WTC11 (cell line): ENCODE data around the gene P4HB. TPM values are rescaled to one million over a fixed set of nuclear protein-coding genes. Genes with fewer than 3 reads are reported as not detected.

Experiments used
- ATAC-seq: fragments of 200-7000 bp; cut with Tn5 transposase; 2 replicates; pipeline ENCODE4 v1.10.0; 2021; ENCODE audit warnings: mild to moderate bottlenecking, moderate library complexity
- CTCF ChIA-PET: fragments of 300-600 bp; sonication (Branson Sonifier 250); formaldehyde crosslinking; loops from one replicate; lab custom pipeline; 2021; ENCODE audit warnings: antibody characterized with exemption; lab: Charles Lee
- POLR2A ChIA-PET: fragments of 350-600 bp; sonication (Branson Sonifier 250); formaldehyde crosslinking; loops from one replicate; lab custom pipeline; 2021; ENCODE audit warnings: antibody characterized with exemption; lab: Charles Lee
- DNase-seq: peaks from one replicate; pipeline ENCODE4 v3.0.0; 2021; ENCODE audit warnings: low spot score
- H3K27ac Mint-ChIP-seq: 2 replicates; pipeline ENCODE4 v1.8.0; 2021; ENCODE audit warnings: mixed read lengths
- H3K27me3 Mint-ChIP-seq: 2 replicates; pipeline ENCODE4 v1.8.0; 2021; ENCODE audit warnings: low read depth, mild to moderate bottlenecking, moderate library complexity, mixed read lengths
- H3K36me3 Mint-ChIP-seq: 2 replicates; pipeline ENCODE4 v1.8.0; 2021; ENCODE audit warnings: mixed read lengths
- H3K4me1 Mint-ChIP-seq: 2 replicates; pipeline ENCODE4 v1.8.0; 2022; ENCODE audit warnings: mixed read lengths
- H3K4me3 Mint-ChIP-seq: 2 replicates; pipeline ENCODE4 v1.8.0; 2021; ENCODE audit warnings: mild to moderate bottlenecking, moderate library complexity, mixed read lengths
- H3K9me3 Mint-ChIP-seq: 2 replicates; pipeline ENCODE4 v1.8.0; 2021; ENCODE audit warnings: mixed read lengths
- ATF1 ChIP-seq: sonication (generic); formaldehyde crosslinking; IDR thresholded peaks from 2 replicates; pipeline ENCODE4 v1.8.1; 2023; ENCODE audit warnings: mild to moderate bottlenecking, moderate library complexity, missing genetic modification reagents
- ATF6 ChIP-seq: sonication (generic); formaldehyde crosslinking; IDR thresholded peaks from 2 replicates; pipeline ENCODE4 v1.8.1; 2023; ENCODE audit warnings: mild to moderate bottlenecking, missing genetic modification reagents
- CREM ChIP-seq: sonication (generic); formaldehyde crosslinking; IDR thresholded peaks from 2 replicates; pipeline ENCODE4 v1.8.1; 2022; ENCODE audit warnings: mild to moderate bottlenecking, missing genetic modification reagents, moderate library complexity
- ESRRA ChIP-seq: sonication (generic); formaldehyde crosslinking; IDR thresholded peaks from 2 replicates; pipeline ENCODE4 v1.8.1; 2022; ENCODE audit warnings: mild to moderate bottlenecking, missing genetic modification reagents, borderline replicate concordance
- FOXP1 ChIP-seq: sonication (generic); formaldehyde crosslinking; IDR thresholded peaks from 2 replicates; pipeline ENCODE4 v1.8.0; 2022; ENCODE audit warnings: missing genetic modification reagents, mild to moderate bottlenecking, moderate library complexity, borderline replicate concordance
- GABPB1 ChIP-seq: sonication (generic); formaldehyde crosslinking; IDR thresholded peaks from 2 replicates; pipeline ENCODE4 v1.8.1; 2023; ENCODE audit warnings: mild to moderate bottlenecking, missing genetic modification reagents
- GTF2I ChIP-seq: fragments of 250-450 bp; sonication (Bioruptor Pico); conservative IDR thresholded peaks from 2 replicates; pipeline ENCODE4 v1.4.0; 2021; ENCODE audit warnings: mild to moderate bottlenecking
- KAT7 ChIP-seq: sonication (generic); formaldehyde crosslinking; IDR thresholded peaks from 2 replicates; pipeline ENCODE4 v1.8.1; 2023; ENCODE audit warnings: missing genetic modification reagents, mild to moderate bottlenecking, borderline replicate concordance
- MXD4 ChIP-seq: fragments of 250-450 bp; sonication (Bioruptor Pico); IDR thresholded peaks from 2 replicates; pipeline ENCODE4 v1.8.0; 2021; ENCODE audit warnings: mild to moderate bottlenecking, moderate library complexity, borderline replicate concordance
- NFYB ChIP-seq: sonication (generic); formaldehyde crosslinking; conservative IDR thresholded peaks from 2 replicates; pipeline ENCODE4 v1.8.0; 2022; ENCODE audit warnings: low read depth, missing genetic modification reagents
- NR2C2 ChIP-seq: sonication (generic); formaldehyde crosslinking; IDR thresholded peaks from 2 replicates; pipeline ENCODE4 v1.8.0; 2022; ENCODE audit warnings: mild to moderate bottlenecking, missing genetic modification reagents
- NR3C1 ChIP-seq: sonication (generic); formaldehyde crosslinking; conservative IDR thresholded peaks from 2 replicates; pipeline ENCODE4 v1.8.1; 2023; ENCODE audit warnings: low read depth, mild to moderate bottlenecking, missing genetic modification reagents
- PRDM15 ChIP-seq: sonication (generic); formaldehyde crosslinking; IDR thresholded peaks from 2 replicates; pipeline ENCODE4 v1.8.0; 2022; ENCODE audit warnings: missing genetic modification reagents
- PREB ChIP-seq: sonication (generic); formaldehyde crosslinking; IDR thresholded peaks from 2 replicates; pipeline ENCODE4 v1.8.1; 2022; ENCODE audit warnings: mild to moderate bottlenecking, missing genetic modification reagents, moderate library complexity, borderline replicate concordance
- SMAD3 ChIP-seq: sonication (generic); formaldehyde crosslinking; IDR thresholded peaks from 2 replicates; pipeline ENCODE4 v1.8.0; 2022; ENCODE audit warnings: missing genetic modification reagents, mild to moderate bottlenecking, borderline replicate concordance
- TCF7 ChIP-seq: sonication (generic); formaldehyde crosslinking; IDR thresholded peaks from 2 replicates; pipeline ENCODE4 v1.8.0; 2022; ENCODE audit warnings: mild to moderate bottlenecking, low read depth, missing genetic modification reagents, moderate library complexity
- ZNF219 ChIP-seq: sonication (generic); formaldehyde crosslinking; IDR thresholded peaks from 2 replicates; pipeline ENCODE4 v1.8.0; 2023; ENCODE audit warnings: missing genetic modification reagents, mild to moderate bottlenecking, borderline replicate concordance
- total RNA-seq: library from RNA; stranded (reverse); gene quantifications from 3 replicates; pipeline ENCODE4 v1.2.3, GENCODE V29; 2021
- TF ChIP-seq, protein P1 (sequence below): fragments of 250-450 bp; sonication (Bioruptor Pico); IDR thresholded peaks from 2 replicates; pipeline ENCODE4 v1.9.0; 2021; ENCODE audit warnings: mild to moderate bottlenecking, borderline replicate concordance
- TF ChIP-seq, protein P2 (sequence below): sonication (generic); formaldehyde crosslinking; IDR thresholded peaks from 2 replicates; pipeline ENCODE4 v1.8.1; 2023; ENCODE audit warnings: mild to moderate bottlenecking, missing genetic modification reagents
- TF ChIP-seq, protein P3 (sequence below): sonication (generic); formaldehyde crosslinking; IDR thresholded peaks from 2 replicates; pipeline ENCODE4 v1.8.1; 2022; ENCODE audit warnings: low read depth, missing genetic modification reagents, borderline replicate concordance

P4HB gene
- total RNA-seq, 1 experiment from 2014 or later = 380 TPM

DNA sequence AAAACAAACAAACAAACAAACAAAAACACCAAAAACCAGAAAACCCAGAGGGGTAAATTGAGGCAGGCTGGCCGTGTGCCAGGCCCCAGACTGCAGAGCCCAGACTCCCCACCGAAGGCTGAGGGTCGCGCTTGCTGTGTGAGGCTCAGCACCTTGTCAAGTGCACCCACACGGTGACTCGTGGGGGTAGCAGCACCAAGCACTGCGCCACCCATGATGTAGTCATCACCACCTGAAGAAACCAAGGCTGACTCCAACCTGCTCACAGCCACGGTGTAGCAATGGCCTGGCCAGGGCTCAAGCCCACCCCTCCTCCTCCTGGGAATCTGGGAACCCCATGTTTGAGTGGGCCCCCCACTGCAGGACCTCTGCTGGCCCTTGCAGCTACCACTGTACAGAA is 39.2 kb downstream of the P4HB start (continued):
- TF ChIP-seq, protein P1, sequence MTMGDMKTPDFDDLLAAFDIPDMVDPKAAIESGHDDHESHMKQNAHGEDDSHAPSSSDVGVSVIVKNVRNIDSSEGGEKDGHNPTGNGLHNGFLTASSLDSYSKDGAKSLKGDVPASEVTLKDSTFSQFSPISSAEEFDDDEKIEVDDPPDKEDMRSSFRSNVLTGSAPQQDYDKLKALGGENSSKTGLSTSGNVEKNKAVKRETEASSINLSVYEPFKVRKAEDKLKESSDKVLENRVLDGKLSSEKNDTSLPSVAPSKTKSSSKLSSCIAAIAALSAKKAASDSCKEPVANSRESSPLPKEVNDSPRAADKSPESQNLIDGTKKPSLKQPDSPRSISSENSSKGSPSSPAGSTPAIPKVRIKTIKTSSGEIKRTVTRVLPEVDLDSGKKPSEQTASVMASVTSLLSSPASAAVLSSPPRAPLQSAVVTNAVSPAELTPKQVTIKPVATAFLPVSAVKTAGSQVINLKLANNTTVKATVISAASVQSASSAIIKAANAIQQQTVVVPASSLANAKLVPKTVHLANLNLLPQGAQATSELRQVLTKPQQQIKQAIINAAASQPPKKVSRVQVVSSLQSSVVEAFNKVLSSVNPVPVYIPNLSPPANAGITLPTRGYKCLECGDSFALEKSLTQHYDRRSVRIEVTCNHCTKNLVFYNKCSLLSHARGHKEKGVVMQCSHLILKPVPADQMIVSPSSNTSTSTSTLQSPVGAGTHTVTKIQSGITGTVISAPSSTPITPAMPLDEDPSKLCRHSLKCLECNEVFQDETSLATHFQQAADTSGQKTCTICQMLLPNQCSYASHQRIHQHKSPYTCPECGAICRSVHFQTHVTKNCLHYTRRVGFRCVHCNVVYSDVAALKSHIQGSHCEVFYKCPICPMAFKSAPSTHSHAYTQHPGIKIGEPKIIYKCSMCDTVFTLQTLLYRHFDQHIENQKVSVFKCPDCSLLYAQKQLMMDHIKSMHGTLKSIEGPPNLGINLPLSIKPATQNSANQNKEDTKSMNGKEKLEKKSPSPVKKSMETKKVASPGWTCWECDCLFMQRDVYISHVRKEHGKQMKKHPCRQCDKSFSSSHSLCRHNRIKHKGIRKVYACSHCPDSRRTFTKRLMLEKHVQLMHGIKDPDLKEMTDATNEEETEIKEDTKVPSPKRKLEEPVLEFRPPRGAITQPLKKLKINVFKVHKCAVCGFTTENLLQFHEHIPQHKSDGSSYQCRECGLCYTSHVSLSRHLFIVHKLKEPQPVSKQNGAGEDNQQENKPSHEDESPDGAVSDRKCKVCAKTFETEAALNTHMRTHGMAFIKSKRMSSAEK (CRISPR knock-in tag) = no peak
- TF ChIP-seq MXD4 (CRISPR knock-in tag) (no peak), TCF7 (no peak), CREM (CRISPR knock-in tag) (no peak), GABPB1 (no peak), SMAD3 (CRISPR knock-in tag) (no peak), ESRRA (CRISPR knock-in tag) (no peak), KAT7 (CRISPR knock-in tag) (no peak)

GRCh38 chr17:81819708-81820107 is 40.6 kb downstream of the P4HB start:
- ATAC-seq (peak; percentile 22; the same call in 1 of the 2 replicates), DNase-seq (no peak)
- H3K4me3 Mint-ChIP-seq = no peak overlapping the region
- CTCF ChIA-PET = interaction anchor here (0.7 to 3.8 kb wide), 4 partner anchors 12 to 84 kb away, joined by 3 to 18 read pairs (median 3); no protein-coding TSS in a partner anchor
- no peaks in the 10 kb centered on the region for H3K36me3 Mint-ChIP-seq
- no peak for TF ChIP-seq PRDM15 (CRISPR knock-in tag)
- no peak for TF ChIP-seq NR3C1 (CRISPR knock-in tag)
- H3K4me1 Mint-ChIP-seq = no peaks in the 10 kb centered on the region
- POLR2A ChIA-PET = interaction anchor here (0.6 kb wide), 1 partner anchor 11 kb away, joined by 7 read pairs; no protein-coding TSS in a partner anchor
- no peaks in the 10 kb centered on the region for H3K27me3 Mint-ChIP-seq
- no peaks in the 10 kb centered on the region for H3K9me3 Mint-ChIP-seq
- no peak overlapping the region for H3K27ac Mint-ChIP-seq

- POLR2A ChIA-PET = no interaction called here
- no peaks in the 10 kb centered on the region for H3K4me1 Mint-ChIP-seq
- no peak overlapping the region for H3K4me3 Mint-ChIP-seq
- H3K27ac Mint-ChIP-seq = peak overlapping the region; percentile 39
- CTCF ChIA-PET = interaction anchor here (0.8 to 1.1 kb wide), 2 partner anchors 9 to 37 kb away, joined by 3 read pairs; no protein-coding TSS in a partner anchor
- DNase-seq (no peak), ATAC-seq (no peak)
- no peaks in the 10 kb centered on the region for H3K36me3 Mint-ChIP-seq
- no peaks in the 10 kb centered on the region for H3K27me3 Mint-ChIP-seq
- H3K9me3 Mint-ChIP-seq = no peaks in the 10 kb centered on the region
- TF ChIP-seq NR2C2 (CRISPR knock-in tag) = no peak
- TF ChIP-seq ATF6 (CRISPR knock-in tag) = no peak
- no peak for TF ChIP-seq FOXP1 (CRISPR knock-in tag)
- no peak for TF ChIP-seq ZNF219 (CRISPR knock-in tag)
- TF ChIP-seq, protein P2, sequence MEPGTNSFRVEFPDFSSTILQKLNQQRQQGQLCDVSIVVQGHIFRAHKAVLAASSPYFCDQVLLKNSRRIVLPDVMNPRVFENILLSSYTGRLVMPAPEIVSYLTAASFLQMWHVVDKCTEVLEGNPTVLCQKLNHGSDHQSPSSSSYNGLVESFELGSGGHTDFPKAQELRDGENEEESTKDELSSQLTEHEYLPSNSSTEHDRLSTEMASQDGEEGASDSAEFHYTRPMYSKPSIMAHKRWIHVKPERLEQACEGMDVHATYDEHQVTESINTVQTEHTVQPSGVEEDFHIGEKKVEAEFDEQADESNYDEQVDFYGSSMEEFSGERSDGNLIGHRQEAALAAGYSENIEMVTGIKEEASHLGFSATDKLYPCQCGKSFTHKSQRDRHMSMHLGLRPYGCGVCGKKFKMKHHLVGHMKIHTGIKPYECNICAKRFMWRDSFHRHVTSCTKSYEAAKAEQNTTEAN (CRISPR knock-in tag) = no peak
- TF ChIP-seq PREB (CRISPR knock-in tag) = no peak
- no peak for TF ChIP-seq GTF2I
- no peak for TF ChIP-seq ATF1
- no peak for TF ChIP-seq NFYB (CRISPR knock-in tag)
- TF ChIP-seq, protein P3, sequence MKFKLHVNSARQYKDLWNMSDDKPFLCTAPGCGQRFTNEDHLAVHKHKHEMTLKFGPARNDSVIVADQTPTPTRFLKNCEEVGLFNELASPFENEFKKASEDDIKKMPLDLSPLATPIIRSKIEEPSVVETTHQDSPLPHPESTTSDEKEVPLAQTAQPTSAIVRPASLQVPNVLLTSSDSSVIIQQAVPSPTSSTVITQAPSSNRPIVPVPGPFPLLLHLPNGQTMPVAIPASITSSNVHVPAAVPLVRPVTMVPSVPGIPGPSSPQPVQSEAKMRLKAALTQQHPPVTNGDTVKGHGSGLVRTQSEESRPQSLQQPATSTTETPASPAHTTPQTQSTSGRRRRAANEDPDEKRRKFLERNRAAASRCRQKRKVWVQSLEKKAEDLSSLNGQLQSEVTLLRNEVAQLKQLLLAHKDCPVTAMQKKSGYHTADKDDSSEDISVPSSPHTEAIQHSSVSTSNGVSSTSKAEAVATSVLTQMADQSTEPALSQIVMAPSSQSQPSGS (CRISPR knock-in tag) = no peak
These were observed 42.6 kb downstream of the P4HB start for GRCh38 chr17:81817758-81818147.
